GM10248 (cell line): ENCODE results near the gene USP47.

Experiments
- CTCF ChIA-PET: fragments of 300-600 bp; sonication (Branson Sonifier 250); formaldehyde crosslinking; extraction: SDS; loops from one replicate; lab custom pipeline; 2021; ENCODE audit warnings: antibody characterized with exemption; lab: Yijun Ruan, JAX
- POLR2A ChIA-PET: fragments of 350-650 bp; sonication (Branson Sonifier 250); formaldehyde crosslinking; extraction: SDS; loops from one replicate; lab custom pipeline; 2020; ENCODE audit warnings: antibody characterized with exemption; lab: Yijun Ruan, JAX
- DNase-seq: peaks from one replicate; pipeline ENCODE4 v3.0.0; 2012; ENCODE audit errors: extremely low spot score
- TF ChIP-seq, protein P1 (sequence below): IDR thresholded peaks from 2 replicates; pipeline ENCODE4 v1.5.1; 2012; ENCODE audit warnings: mild to moderate bottlenecking, low read depth; ENCODE audit errors: extremely low read depth, missing control alignments, control extremely low read depth

Gene USP47

DNA sequence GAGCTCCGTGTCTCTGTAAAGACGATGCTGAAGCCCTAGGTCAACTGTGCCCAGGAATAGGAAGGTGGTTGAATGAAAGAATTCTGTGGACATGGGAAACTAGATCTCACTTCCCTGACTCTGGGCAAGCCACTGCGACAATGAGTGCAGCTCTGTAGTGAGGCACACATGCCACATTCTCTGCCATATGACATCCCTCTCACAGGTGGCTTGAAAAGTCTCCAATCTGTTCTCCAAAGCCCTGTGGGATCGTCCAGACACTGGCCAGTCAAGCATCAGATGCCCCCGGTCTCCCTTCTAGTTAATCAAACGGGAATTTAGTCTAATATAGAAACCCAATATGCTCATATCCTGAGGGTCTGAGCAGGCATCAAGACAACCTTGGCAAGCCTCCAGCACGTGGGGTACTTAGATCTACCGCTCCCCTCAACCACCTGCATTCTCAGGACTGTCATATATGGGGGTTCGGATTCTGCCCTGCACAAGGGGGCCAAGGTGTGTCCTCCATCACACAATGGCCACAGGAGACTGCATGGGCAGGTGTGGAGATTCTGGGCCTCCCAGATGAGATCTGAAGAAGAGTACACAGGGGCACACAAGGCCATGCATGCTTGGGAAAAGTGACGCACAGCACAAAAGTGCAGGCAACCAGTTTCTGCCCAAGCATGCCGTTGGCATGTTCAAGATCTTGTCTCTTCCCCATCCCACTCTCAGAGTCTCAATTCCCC is 154.7 kb downstream of the USP47 start:
- no peak for DNase-seq
- ChIA-PET POLR2A (interaction anchor here (0.5 kb wide), 1 partner anchor 25 kb away, joined by 15 read pairs; no protein-coding TSS in a partner anchor), CTCF (interaction anchor here (1.3 kb wide), 1 partner anchor 209 kb away, joined by 4 read pairs; no protein-coding TSS in a partner anchor)
- TF ChIP-seq, protein P1, sequence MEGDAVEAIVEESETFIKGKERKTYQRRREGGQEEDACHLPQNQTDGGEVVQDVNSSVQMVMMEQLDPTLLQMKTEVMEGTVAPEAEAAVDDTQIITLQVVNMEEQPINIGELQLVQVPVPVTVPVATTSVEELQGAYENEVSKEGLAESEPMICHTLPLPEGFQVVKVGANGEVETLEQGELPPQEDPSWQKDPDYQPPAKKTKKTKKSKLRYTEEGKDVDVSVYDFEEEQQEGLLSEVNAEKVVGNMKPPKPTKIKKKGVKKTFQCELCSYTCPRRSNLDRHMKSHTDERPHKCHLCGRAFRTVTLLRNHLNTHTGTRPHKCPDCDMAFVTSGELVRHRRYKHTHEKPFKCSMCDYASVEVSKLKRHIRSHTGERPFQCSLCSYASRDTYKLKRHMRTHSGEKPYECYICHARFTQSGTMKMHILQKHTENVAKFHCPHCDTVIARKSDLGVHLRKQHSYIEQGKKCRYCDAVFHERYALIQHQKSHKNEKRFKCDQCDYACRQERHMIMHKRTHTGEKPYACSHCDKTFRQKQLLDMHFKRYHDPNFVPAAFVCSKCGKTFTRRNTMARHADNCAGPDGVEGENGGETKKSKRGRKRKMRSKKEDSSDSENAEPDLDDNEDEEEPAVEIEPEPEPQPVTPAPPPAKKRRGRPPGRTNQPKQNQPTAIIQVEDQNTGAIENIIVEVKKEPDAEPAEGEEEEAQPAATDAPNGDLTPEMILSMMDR, result no peak

DNA sequence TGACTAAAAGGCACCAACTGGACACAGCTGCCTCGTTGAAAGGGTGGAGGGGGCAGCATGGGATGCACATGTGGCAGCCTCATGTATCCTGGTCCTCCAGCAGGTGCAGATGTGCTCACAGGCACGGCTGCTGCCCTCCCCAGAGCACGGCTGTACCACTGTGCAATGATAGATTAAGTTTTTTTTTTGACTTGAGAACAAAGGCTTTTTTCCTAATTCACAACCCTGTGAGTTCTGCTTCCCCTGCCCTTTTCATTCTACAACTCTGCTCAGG is 155.2 kb downstream of the USP47 start:
- DNase-seq, result no peak
- TF ChIP-seq, protein P1, result no peak
- ChIA-PET POLR2A (no interaction called here), CTCF (interaction anchor here (0.9 kb wide), 1 partner anchor 47 kb away, joined by 3 read pairs; no protein-coding TSS in a partner anchor)

DNA sequence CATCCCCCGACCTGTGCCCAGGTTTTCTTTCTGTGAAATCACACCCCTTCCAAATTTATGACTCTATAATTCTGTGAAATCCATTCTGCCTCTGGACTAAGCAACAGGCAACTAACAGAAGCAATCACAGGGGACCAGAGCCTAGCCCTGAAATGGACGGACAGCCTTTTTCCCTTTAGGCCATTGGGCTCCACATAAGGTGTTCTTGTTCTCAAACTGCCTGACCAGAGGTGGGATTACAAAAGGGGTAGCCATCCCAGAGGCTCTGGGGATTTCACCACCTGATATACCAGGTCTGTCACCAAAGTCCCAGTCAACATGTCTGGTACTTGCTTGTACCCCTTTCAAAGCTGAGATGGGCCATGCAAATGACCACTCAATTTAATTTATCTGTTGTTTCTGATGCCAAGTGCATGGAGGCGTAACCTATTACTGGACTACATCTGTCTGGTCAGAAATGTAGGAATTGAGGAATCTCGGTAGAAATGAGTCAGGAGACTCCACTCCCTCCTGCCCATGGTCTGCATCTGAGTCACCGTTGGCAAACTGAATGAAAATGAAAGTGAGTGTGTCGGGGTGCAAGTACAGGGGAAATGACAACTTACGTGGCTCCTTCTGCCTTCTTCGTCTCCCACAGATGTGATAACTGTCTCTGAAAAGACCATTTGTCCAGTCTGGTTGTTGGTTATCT is 156.5 kb downstream of the USP47 start:
- DNase-seq, result no peak
- TF ChIP-seq, protein P1, result no peak
- ChIA-PET POLR2A (no interaction called here), CTCF (no interaction called here)

DNA sequence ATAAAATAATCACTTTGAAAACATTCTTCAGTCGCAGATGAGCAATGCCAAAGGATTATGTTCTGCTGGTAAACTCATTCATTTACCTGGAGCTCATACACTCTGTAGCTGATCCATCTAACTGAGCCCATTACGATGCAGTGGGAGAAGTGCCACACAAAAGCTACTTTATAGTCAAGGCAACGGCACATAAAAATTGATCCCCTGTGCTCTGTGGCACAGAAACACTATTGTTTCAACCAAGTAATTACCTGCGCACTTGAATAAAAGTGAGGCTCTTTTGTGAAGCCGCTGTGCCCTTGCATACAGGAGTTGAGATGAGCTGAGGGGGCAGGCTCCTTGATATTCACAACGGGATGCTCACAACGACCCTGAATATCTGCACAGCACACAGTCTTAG is 159.4 kb downstream of the USP47 start:
- TF ChIP-seq, protein P1, result no peak
- DNase-seq, result no peak
- POLR2A ChIA-PET, result no interaction called here
- CTCF ChIA-PET, result interaction anchor here (1.0 kb wide), 1 partner anchor 10 kb away, joined by 3 read pairs; no protein-coding TSS in a partner anchor

DNA sequence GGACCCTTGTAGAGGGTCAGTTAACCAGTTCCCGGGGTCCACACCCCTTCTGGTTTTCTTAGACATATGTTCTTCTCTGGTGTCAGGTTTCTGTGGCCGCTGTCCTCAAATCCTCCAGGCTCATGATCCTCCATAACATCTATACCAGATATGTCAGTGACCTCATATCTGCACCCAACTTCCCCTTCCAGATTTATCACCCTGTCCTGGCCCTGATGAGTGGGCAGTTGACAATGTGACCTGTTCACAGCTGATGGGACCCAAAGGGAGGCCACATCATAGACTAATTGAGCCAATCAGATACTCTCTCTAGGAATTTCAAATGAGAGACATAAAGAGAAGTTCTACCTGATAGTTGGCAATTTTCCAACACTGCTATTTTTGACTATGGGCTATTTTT is 161.6 kb downstream of the USP47 start:
- POLR2A ChIA-PET, result no interaction called here
- DNase-seq, result no peak
- CTCF ChIA-PET, result no interaction called here
- TF ChIP-seq, protein P1, result no peak

DNA sequence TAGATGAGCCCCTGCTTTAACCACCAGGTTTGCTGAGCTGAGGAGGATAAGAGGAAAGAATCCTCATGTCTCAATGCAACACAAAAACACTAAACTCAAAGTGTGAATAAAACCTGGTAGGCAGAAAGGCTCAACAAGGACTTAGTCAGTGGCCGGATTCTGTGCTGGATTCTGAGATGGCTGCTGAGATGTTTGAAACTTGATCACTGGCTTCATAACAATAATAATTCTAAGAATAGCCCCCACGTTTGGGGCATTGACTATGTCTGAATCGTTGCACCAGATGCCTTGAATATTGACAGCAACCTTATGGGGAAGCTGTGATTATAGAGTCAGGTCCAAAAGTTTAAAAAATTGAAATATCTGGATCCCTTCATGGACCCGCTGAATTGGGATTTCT is 162.0 kb downstream of the USP47 start:
- ChIA-PET POLR2A (no interaction called here), CTCF (interaction anchor here (1.2 to 4.2 kb wide), 4 partner anchors 31 to 205 kb away, joined by 3 to 20 read pairs (median 4); no protein-coding TSS in a partner anchor)
- TF ChIP-seq, protein P1, result no peak
- no peak for DNase-seq
